GM12878 (cell line): ENCODE data around the gene CLRN3. TPM values are rescaled to one million over a fixed set of nuclear protein-coding genes. Genes with fewer than 3 reads are reported as not detected.

Experiments
- ATAC-seq: fragments of 200-7000 bp; cut with Tn5 transposase; 3 replicates; pipeline ENCODE4 v1.9.1; 2020; ENCODE audit warnings: mild to moderate bottlenecking, moderate library complexity
- BruUV-seq: library from RNA; stranded (reverse); fragments of 400-500 nt; replicated peaks from 2 replicates; lab custom pipeline; 2021; lab: Mats Ljungman, UMichigan
- CTCF ChIA-PET: fragments of 300-600 bp; sonication (Branson Sonifier 250); formaldehyde crosslinking; extraction: SDS; loops from one replicate; lab custom pipeline; 2021; ENCODE audit warnings: inconsistent platforms; lab: Yijun Ruan, JAX
- POLR2A ChIA-PET: fragments of 350-600 bp; formaldehyde crosslinking; extraction: SDS; loops from one replicate; lab custom pipeline; 2021; ENCODE audit warnings: inconsistent platforms; lab: Charles Lee
- RAD21 ChIA-PET: fragments of 300-600 bp; sonication (Branson Sonifier 250); formaldehyde crosslinking; loops from one replicate; lab custom pipeline; 2023; ENCODE audit warnings: antibody characterized with exemption; ENCODE audit not compliant: unreplicated experiment; lab: Charles Lee
- SMC1A ChIA-PET: fragments of 300-600 bp; sonication (Branson Sonifier 250); formaldehyde crosslinking; loops from one replicate; lab custom pipeline; 2023; ENCODE audit not compliant: unreplicated experiment, uncharacterized antibody; lab: Charles Lee
- DNase-seq: peaks from one replicate; pipeline ENCODE4 v3.0.0-alpha.2; 2011; ENCODE audit warnings: low read depth, low spot score
- FAIRE-seq: peaks from 3 replicates; lab custom pipeline; 2011; peaks lifted over from hg19 to GRCh38; lab: Jason Lieb, UNC
- H2AFZ ChIP-seq: 2 replicates; pipeline ENCODE4 v1.6.0; 2011; ENCODE audit warnings: low read depth, low read length, control low read depth; ENCODE audit not compliant: control insufficient read depth
- H3K27ac ChIP-seq: 2 replicates; pipeline ENCODE4 v1.5.1; 2011; ENCODE audit warnings: control low read depth; ENCODE audit not compliant: control insufficient read depth, insufficient read depth
- H3K27me3 ChIP-seq, 2 experiments: replicated peaks in 1 of 2; 2 replicates each; pipeline versions ENCODE4 v1.6.0 to v1.6.1; 2011; ENCODE audit warnings: low read length in 1 of 2; ENCODE audit not compliant: control insufficient read depth in 2 of 2, insufficient read depth in 2 of 2
- H3K36me3 ChIP-seq, 2 experiments: 2 replicates each; pipeline ENCODE4 v1.5.1; 2011; ENCODE audit warnings: low read length in 1 of 2; ENCODE audit not compliant: control insufficient read depth in 2 of 2, insufficient read depth in 2 of 2
- H3K4me1 ChIP-seq: 2 replicates; pipeline ENCODE4 v1.6.1; 2011; ENCODE audit warnings: mild to moderate bottlenecking, low read length, moderate library complexity, mixed read lengths; ENCODE audit not compliant: control insufficient read depth, insufficient read depth
- H3K4me2 ChIP-seq: 2 replicates; pipeline ENCODE4 v1.6.0; 2011; ENCODE audit warnings: control low read depth; ENCODE audit not compliant: control insufficient read depth, insufficient read depth
- H3K4me3 ChIP-seq: fragments of 200-600 bp; sonication (generic); 2 replicates; pipeline ENCODE4 v1.5.1; 2016
- H3K79me2 ChIP-seq: 2 replicates; pipeline ENCODE4 v1.6.0; 2011; ENCODE audit warnings: low read length; ENCODE audit not compliant: control insufficient read depth, insufficient read depth
- H3K9ac ChIP-seq: 2 replicates; pipeline ENCODE4 v1.8.0; 2011; ENCODE audit warnings: low read length, control low read depth, mixed read lengths; ENCODE audit not compliant: control insufficient read depth, insufficient read depth
- H3K9me3 ChIP-seq: replicated peaks from 3 replicates; pipeline ENCODE4 v1.5.1; 2011; ENCODE audit warnings: mild to moderate bottlenecking, low read length; ENCODE audit not compliant: control insufficient read depth, insufficient read depth
- H4K20me1 ChIP-seq: 2 replicates; pipeline ENCODE4 v1.6.0; 2011; ENCODE audit not compliant: control insufficient read depth, insufficient read depth
- BACH1 ChIP-seq: fragments of 450-650 bp; IDR thresholded peaks from 2 replicates; pipeline ENCODE4 v1.6.1; 2017; ENCODE audit warnings: mild to moderate bottlenecking, borderline replicate concordance
- CBX3 ChIP-seq: fragments of 200-600 bp; sonication (generic); IDR thresholded peaks from 2 replicates; pipeline ENCODE4 v1.6.1; 2016; ENCODE audit warnings: low read depth, borderline replicate concordance
- FOXK2 ChIP-seq: fragments of 450-650 bp; IDR thresholded peaks from 2 replicates; pipeline ENCODE4 v1.6.1; 2017; ENCODE audit warnings: mild to moderate bottlenecking, moderate library complexity
- MXI1 ChIP-seq: fragments of 150-350 bp; IDR thresholded peaks from 2 replicates; pipeline ENCODE4 v1.6.1; 2011; ENCODE audit warnings: low read depth, mild to moderate bottlenecking, inconsistent platforms, low read length, improper control_type of control experiment
- RAD51 ChIP-seq: fragments of 450-650 bp; IDR thresholded peaks from 2 replicates; pipeline ENCODE4 v1.6.1; 2016; ENCODE audit warnings: moderate library complexity, mild to moderate bottlenecking, inconsistent platforms
- TARDBP ChIP-seq: IDR thresholded peaks from 2 replicates; pipeline ENCODE4 v1.6.1; 2016; ENCODE audit warnings: borderline replicate concordance
- WGBS: methylation state at CpG from one replicate; pipeline ENCODE4 v1.1.6; 2016; ENCODE audit warnings: low lambda C conversion rate; ENCODE audit not compliant: insufficient replicate concordance, insufficient coverage; ENCODE audit errors: missing lambda C conversion rate; 5-methylcytosine and 5-hydroxymethylcytosine counted together
- in situ Hi-C: fragments of 300-500 bp; cut with MboI; formaldehyde crosslinking; loops from 9 replicates; pipeline ENCODE4 v1.14.3; 2018; ENCODE audit warnings: mixed read lengths
- intact Hi-C: fragments of 100-400 bp; cut with micrococcal nuclease; formaldehyde crosslinking; loops from one replicate; pipeline ENCODE4 v1.14.2; 2022; ENCODE audit not compliant: unreplicated experiment
- polyA plus RNA-seq, 11 experiments: library from polyadenylated mRNA; depleted of rRNA in 4 of 11; unstranded in 6 of 11; stranded (reverse) in 5 of 11; fragments of >200 nt; fragmentation: Nextera tagmentation in 4 of 11; fragmentation: Illumina TruSeq in 1 of 11; extraction: Ambion mirVana in 4 of 11; extraction: Trizol in 1 of 11; gene quantifications; 1 replicate in 1 of 11; 2 replicates in 10 of 11; pipeline versions ENCODE4 v1.2.1 to v1.2.3, GENCODE V29; 2011 to 2016; ENCODE audit warnings: inconsistent platforms in 2 of 11, missing spikeins in 2 of 11, low read depth in 1 of 11
- total RNA-seq, 4 experiments: library from RNA; depleted of rRNA in 3 of 4; stranded (reverse); fragments of >200 nt in 3 of 4; fragmentation: Illumina TruSeq in 1 of 4; extraction: Trizol in 1 of 4; gene quantifications; 2 replicates each; pipeline versions ENCODE4 v1.2.1 to v1.2.3, GENCODE V29; 2013 to 2021
- TF ChIP-seq, protein P1 (sequence below): fragments of 450-650 bp; formaldehyde crosslinking; IDR thresholded peaks from 2 replicates; pipeline ENCODE4 v1.4.0; 2022; ENCODE audit warnings: mild to moderate bottlenecking, moderate library complexity

The CLRN3 gene
- total and polyA plus RNA-seq, 10 of the 15 experiments (the other 5 are each of a cell fraction or from before 2014, with no cell fraction given), result not detected

DNA sequence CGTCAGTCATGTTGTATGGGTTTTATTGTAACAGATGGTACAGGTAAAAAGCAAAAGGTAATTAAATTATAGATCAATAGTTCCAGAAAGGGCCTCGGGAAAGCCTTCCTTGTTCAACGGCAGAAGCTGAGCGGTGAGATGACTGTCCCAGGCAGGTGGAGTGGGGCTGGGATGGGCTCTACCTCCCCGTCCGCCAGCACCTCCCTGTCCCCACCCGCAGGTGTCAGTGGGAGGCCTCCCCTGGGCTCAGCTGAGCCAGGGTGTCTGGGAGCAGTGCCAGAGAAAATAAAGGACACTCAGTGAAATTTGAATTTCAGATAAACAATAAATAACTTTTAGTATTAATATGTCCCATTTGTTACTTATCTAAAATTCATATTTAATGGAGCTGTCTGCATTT lies 58.9 kb downstream of the CLRN3 start:
- no peaks in the 10 kb centered on the region for H4K20me1 ChIP-seq
- POLR2A ChIA-PET, result no interaction called here
- H3K4me2 ChIP-seq, result no peak overlapping the region
- intact Hi-C loops, result no loop called here
- TF ChIP-seq MXI1 (no peak), FOXK2 (no peak), BACH1 (no peak), RAD51 (no peak), TARDBP (no peak), CBX3 (no peak)
- TF ChIP-seq, protein P1, sequence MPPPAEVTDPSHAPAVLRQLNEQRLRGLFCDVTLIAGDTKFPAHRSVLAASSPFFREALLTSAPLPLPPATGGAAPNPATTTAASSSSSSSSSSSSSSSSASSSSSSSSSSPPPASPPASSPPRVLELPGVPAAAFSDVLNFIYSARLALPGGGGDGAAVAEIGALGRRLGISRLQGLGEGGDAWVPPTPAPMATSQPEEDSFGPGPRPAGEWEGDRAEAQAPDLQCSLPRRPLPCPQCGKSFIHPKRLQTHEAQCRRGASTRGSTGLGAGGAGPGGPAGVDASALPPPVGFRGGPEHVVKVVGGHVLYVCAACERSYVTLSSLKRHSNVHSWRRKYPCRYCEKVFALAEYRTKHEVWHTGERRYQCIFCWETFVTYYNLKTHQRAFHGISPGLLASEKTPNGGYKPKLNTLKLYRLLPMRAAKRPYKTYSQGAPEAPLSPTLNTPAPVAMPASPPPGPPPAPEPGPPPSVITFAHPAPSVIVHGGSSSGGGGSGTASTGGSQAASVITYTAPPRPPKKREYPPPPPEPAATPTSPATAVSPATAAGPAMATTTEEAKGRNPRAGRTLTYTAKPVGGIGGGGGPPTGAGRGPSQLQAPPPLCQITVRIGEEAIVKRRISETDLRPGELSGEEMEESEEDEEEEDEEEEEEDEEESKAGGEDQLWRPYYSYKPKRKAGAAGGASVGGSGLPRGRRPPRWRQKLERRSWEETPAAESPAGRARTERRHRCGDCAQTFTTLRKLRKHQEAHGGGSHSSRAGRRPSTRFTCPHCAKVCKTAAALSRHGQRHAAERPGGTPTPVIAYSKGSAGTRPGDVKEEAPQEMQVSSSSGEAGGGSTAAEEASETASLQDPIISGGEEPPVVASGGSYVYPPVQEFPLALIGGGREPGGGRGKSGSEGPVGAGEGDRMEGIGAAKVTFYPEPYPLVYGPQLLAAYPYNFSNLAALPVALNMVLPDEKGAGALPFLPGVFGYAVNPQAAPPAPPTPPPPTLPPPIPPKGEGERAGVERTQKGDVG, result no peak
- TF ChIP-seq, all 136 proteins: peak for 0
- no peak overlapping the region for H3K9ac ChIP-seq
- 29% methylated on average over 6 of the region's 7 CpGs for WGBS
- H3K27me3 ChIP-seq, result no peaks in the 10 kb centered on the region; a peak in 2 of 4 replicates
- H3K4me3 ChIP-seq, result no peak overlapping the region
- no peaks in the 10 kb centered on the region for H3K36me3 ChIP-seq
- no peak overlapping the region for H2AFZ ChIP-seq
- RAD21 ChIA-PET, result no interaction called here
- FAIRE-seq, result no peak
- no peak for ATAC-seq
- in situ Hi-C loops, result no loop called here
- no TSS peak for BruUV-seq
- no peaks in the 10 kb centered on the region for H3K9me3 ChIP-seq
- SMC1A ChIA-PET, result interaction anchor here (1.2 kb wide), 1 partner anchor 21 kb away, joined by 3 read pairs; no protein-coding TSS in a partner anchor
- DNase-seq, result no peak
- H3K4me1 ChIP-seq, result no peaks in the 10 kb centered on the region
- CTCF ChIA-PET, result no interaction called here
- H3K27ac ChIP-seq, result no peak overlapping the region
- H3K79me2 ChIP-seq, result no peaks in the 10 kb centered on the region
